Measurements from ENCODE around the gene TTBK2.

The TTBK2 gene

GRCh38 chr15:42915654-42916315 lies 4.8 kb downstream of the TTBK2 start:
- no peaks in the 10 kb centered on the region for H3K9me3 ChIP-seq (ENCODE audit: control insufficient read depth, insufficient read depth, low read depth, low read length)
- H3K36me3 ChIP-seq (ENCODE audit: control insufficient read depth in 2 of 2, insufficient read depth in 1 of 2, low read length in 2 of 2), result no peaks in the 10 kb centered on the region
- ChIA-PET POLR2A (no interaction called here), CTCF (interaction anchor here (1.0 kb wide), 1 partner anchor 115 kb away, joined by 3 read pairs; no protein-coding TSS in a partner anchor)
- no peak overlapping the region for H3K4me3 ChIP-seq (ENCODE audit: low read depth, low read length)
- H3K27ac ChIP-seq (ENCODE audit: extremely low read depth, low read depth, low read length), result no peak overlapping the region
- H3K4me1 ChIP-seq (ENCODE audit: control insufficient read depth, insufficient read depth, low read length), result no peaks in the 10 kb centered on the region
- no peak for TF ChIP-seq ZBTB20 (tag by site-specific recombination; IDR thresholded peaks at IDR 0.05)
- peak; percentile 94 for TF ChIP-seq ZNF121 (tag by site-specific recombination; IDR thresholded peaks at IDR 0.05)

DNA sequence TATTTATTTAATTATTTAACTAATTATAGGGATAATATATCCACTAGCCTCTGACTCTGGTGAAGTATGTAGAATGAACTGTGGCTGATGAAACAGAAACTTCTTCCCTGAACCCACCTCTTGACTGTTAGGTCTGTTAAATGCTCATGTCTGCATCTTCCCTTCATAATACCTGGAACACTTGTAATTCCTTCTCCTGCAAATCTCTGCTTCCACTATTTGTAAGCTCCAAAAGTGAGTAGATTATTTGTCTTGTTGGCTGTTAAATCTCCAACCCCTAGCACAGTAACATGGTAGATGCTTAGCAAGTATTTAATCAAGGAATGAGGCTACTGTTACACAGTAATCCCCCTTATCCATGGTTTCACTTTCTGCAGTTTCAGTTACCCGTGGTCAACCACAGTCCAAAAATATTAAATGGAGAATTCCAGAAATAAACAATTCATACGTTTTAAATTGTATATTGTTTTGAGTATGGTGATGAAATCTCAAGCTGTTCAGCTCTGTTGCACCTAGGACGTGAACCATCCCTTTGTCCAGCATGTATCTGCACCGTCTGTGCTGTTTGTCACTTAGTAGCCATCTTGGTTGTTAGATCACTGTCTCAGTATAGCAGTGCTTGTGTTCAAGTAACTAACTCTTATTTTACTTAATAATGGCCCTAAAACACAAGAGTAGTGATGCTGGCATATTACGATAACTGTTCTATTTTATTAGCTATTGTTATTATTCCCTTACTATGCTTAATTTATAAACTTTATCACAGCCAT lies 5.7 kb downstream of the TTBK2 start:
- TF ChIP-seq, protein P1, sequence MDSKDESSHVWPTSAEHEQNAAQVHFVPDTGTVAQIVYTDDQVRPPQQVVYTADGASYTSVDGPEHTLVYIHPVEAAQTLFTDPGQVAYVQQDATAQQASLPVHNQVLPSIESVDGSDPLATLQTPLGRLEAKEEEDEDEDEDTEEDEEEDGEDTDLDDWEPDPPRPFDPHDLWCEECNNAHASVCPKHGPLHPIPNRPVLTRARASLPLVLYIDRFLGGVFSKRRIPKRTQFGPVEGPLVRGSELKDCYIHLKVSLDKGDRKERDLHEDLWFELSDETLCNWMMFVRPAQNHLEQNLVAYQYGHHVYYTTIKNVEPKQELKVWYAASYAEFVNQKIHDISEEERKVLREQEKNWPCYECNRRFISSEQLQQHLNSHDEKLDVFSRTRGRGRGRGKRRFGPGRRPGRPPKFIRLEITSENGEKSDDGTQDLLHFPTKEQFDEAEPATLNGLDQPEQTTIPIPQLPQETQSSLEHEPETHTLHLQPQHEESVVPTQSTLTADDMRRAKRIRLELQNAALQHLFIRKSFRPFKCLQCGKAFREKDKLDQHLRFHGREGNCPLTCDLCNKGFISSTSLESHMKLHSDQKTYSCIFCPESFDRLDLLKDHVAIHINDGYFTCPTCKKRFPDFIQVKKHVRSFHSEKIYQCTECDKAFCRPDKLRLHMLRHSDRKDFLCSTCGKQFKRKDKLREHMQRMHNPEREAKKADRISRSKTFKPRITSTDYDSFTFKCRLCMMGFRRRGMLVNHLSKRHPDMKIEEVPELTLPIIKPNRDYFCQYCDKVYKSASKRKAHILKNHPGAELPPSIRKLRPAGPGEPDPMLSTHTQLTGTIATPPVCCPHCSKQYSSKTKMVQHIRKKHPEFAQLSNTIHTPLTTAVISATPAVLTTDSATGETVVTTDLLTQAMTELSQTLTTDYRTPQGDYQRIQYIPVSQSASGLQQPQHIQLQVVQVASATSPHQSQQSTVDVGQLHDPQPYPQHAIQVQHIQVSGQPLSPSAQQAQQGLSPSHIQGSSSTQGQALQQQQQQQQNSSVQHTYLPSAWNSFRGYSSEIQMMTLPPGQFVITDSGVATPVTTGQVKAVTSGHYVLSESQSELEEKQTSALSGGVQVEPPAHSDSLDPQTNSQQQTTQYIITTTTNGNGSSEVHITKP (tag by site-specific recombination; IDR thresholded peaks at IDR 0.05), result peak; percentile 86
- TF ChIP-seq MZF1 (tag by site-specific recombination; IDR thresholded peaks at IDR 0.05; ENCODE audit: borderline replicate concordance), result peak; percentile 54; the same call in 1 of the 2 replicates
- TF ChIP-seq MYNN (tag by site-specific recombination; IDR thresholded peaks at IDR 0.05; ENCODE audit: borderline replicate concordance), result no peak
- no peaks in the 10 kb centered on the region for H3K4me1 ChIP-seq (ENCODE audit: control insufficient read depth, insufficient read depth, low read length)
- no peak overlapping the region for H3K27ac ChIP-seq (ENCODE audit: extremely low read depth, low read depth, low read length)
- peak overlapping the region; percentile 33 for H3K4me3 ChIP-seq (ENCODE audit: low read depth, low read length)
- H3K9me3 ChIP-seq (ENCODE audit: control insufficient read depth, insufficient read depth, low read depth, low read length), result no peaks in the 10 kb centered on the region
- H3K36me3 ChIP-seq (ENCODE audit: control insufficient read depth in 2 of 2, insufficient read depth in 1 of 2, low read length in 2 of 2), result no peaks in the 10 kb centered on the region
- ChIA-PET POLR2A (no interaction called here), CTCF (interaction anchor here (1.0 kb wide), 1 partner anchor 114 kb away, joined by 3 read pairs; no protein-coding TSS in a partner anchor)

- Histone ChIP-seq H3K4me1 (ENCODE audit: control insufficient read depth, insufficient read depth, low read length) (no peaks in the 10 kb centered on the region), H3K27ac (ENCODE audit: extremely low read depth, low read depth, low read length) (no peak overlapping the region), H3K9me3 (ENCODE audit: control insufficient read depth, insufficient read depth, low read depth, low read length) (no peaks in the 10 kb centered on the region), H3K4me3 (ENCODE audit: low read depth, low read length) (no peak overlapping the region), H3K36me3 (ENCODE audit: control insufficient read depth in 2 of 2, insufficient read depth in 1 of 2, low read length in 2 of 2) (no peaks in the 10 kb centered on the region)
- ChIA-PET POLR2A (no interaction called here), CTCF (no interaction called here)
- TF ChIP-seq KLF10 (tag by site-specific recombination; IDR thresholded peaks at IDR 0.05) (no peak), ZNF660 (tag by site-specific recombination; IDR thresholded peaks at IDR 0.05) (no peak), ZNF211 (tag by site-specific recombination; IDR thresholded peaks at IDR 0.05; ENCODE audit: low read depth) (no peak), ZNF394 (tag by site-specific recombination; IDR thresholded peaks at IDR 0.05; ENCODE audit: borderline replicate concordance) (no peak), ZSCAN4 (tag by site-specific recombination; IDR thresholded peaks at IDR 0.05) (no peak), HOXC10 (CRISPR knock-in tag; IDR thresholded peaks at IDR 0.05) (no peak)
- TF ChIP-seq, protein P2, sequence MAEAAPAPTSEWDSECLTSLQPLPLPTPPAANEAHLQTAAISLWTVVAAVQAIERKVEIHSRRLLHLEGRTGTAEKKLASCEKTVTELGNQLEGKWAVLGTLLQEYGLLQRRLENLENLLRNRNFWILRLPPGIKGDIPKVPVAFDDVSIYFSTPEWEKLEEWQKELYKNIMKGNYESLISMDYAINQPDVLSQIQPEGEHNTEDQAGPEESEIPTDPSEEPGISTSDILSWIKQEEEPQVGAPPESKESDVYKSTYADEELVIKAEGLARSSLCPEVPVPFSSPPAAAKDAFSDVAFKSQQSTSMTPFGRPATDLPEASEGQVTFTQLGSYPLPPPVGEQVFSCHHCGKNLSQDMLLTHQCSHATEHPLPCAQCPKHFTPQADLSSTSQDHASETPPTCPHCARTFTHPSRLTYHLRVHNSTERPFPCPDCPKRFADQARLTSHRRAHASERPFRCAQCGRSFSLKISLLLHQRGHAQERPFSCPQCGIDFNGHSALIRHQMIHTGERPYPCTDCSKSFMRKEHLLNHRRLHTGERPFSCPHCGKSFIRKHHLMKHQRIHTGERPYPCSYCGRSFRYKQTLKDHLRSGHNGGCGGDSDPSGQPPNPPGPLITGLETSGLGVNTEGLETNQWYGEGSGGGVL (tag by site-specific recombination; IDR thresholded peaks at IDR 0.05), result no peak
Measured at GRCh38 chr15:42911058-42911592, 9.5 kb downstream of the TTBK2 start.

All from HEK293 (cell line).